Stimulated activated CD8-positive, alpha-beta memory T cell treated with anti-CD3 and anti-CD28 coated beads, Interleukin-4, amount 100 ng/mL, for 48 hours (primary cell): ENCODE data around the gene KDM4B.

Source experiments
- DNase-seq: peaks from one replicate; pipeline ENCODE4 v3.0.0-alpha.2; 2020

KDM4B gene

GRCh38 chr19:5112175-5112574, 143.3 kb downstream of the KDM4B start:
- DNase-seq = no peak

- no peak for DNase-seq
Measured at GRCh38 chr19:5112681-5113575, 144.0 kb downstream of the KDM4B start.

- no peak for DNase-seq
Measured at GRCh38 chr19:5113633-5114586, 145.0 kb downstream of the KDM4B start.

GRCh38 chr19:5114727-5115126, 145.8 kb downstream of the KDM4B start:
- DNase-seq = no peak

- DNase-seq = no peak
Measured at GRCh38 chr19:5115351-5115750, 146.4 kb downstream of the KDM4B start.

- no peak for DNase-seq
Measured at GRCh38 chr19:5115771-5116202, 146.9 kb downstream of the KDM4B start.

GRCh38 chr19:5116292-5116691, 147.4 kb downstream of the KDM4B start:
- DNase-seq = no peak

- no peak for DNase-seq
Measured at GRCh38 chr19:5117421-5117820, 148.5 kb downstream of the KDM4B start.

GRCh38 chr19:5118026-5118425, 149.1 kb downstream of the KDM4B start:
- DNase-seq = no peak

GRCh38 chr19:5119297-5119998, 150.5 kb downstream of the KDM4B start:
- DNase-seq = no peak

GRCh38 chr19:5120321-5120720, 151.4 kb downstream of the KDM4B start:
- DNase-seq = no peak

- no peak for DNase-seq
Measured at GRCh38 chr19:5120833-5121232, 151.9 kb downstream of the KDM4B start.

- no peak for DNase-seq
Measured at GRCh38 chr19:5121266-5122120, 152.6 kb downstream of the KDM4B start.

- no peak for DNase-seq
Measured at GRCh38 chr19:5122121-5122400, 153.1 kb downstream of the KDM4B start.

- DNase-seq = no peak
Measured at GRCh38 chr19:5122671-5123409, 153.9 kb downstream of the KDM4B start.

- no peak for DNase-seq
Measured at GRCh38 chr19:5123646-5124045, 154.7 kb downstream of the KDM4B start.

- DNase-seq = no peak
Measured at GRCh38 chr19:5124111-5124855, 155.4 kb downstream of the KDM4B start.

GRCh38 chr19:5125376-5125775, 156.5 kb downstream of the KDM4B start:
- no peak for DNase-seq

- no peak for DNase-seq
Measured at GRCh38 chr19:5125797-5126497, 157.0 kb downstream of the KDM4B start.
